ENCODE results near the gene CD44.

The CD44 gene

DNA sequence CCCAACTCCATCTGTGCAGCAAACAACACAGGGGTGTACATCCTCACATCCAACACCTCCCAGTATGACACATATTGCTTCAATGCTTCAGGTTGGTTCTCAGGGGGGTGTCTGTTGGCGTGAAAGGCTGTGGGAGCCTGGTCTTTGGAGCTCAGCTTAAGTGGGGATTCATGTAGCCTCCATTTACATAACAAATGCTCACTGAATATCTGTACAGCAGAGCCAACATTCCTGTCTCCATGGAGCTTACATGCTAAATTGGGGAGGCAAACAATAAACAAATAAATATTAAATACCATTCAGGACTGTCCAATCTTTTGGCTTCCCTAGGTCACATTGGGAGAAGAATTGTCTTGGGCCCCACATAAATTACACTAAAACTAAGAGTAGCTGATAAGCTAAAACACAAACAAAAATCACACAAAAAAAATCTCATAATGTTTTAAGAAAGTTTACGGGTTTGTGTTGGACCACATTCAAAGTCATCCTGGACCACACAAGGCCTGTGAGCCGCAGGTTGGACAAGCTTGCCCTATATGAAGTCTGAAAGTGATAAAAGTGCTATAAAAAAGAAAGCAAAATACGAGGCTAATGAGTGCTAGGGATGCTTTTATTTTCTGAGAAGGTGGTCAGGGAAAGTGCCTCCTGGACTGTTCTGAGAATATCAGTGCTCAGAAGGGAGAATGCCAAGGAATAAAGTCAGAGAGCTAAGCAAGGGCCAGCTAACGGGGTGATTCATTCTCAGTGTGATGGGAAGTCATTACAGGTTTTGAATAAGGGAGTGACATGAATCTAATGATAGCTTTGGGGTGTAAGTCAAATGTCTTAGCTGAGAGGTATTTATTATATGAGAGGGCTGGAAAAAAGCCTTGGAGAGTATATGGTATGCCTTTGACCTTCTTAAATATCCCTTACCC, 41.6 kb downstream of the CD44 start:
- no peak for TF ChIP-seq CTCF (IDR thresholded peaks at IDR 0.05; ENCODE audit: low read depth, low read length, missing control alignments)
- DNase-seq (ENCODE audit: low read depth), result no peak
- no peak overlapping the region for H3K4me3 ChIP-seq (ENCODE audit: low read depth, low read length)

GRCh38 chr11:35182317-35182939, 43.5 kb downstream of the CD44 start:
- DNase-seq (ENCODE audit: low read depth), result no peak

DNA sequence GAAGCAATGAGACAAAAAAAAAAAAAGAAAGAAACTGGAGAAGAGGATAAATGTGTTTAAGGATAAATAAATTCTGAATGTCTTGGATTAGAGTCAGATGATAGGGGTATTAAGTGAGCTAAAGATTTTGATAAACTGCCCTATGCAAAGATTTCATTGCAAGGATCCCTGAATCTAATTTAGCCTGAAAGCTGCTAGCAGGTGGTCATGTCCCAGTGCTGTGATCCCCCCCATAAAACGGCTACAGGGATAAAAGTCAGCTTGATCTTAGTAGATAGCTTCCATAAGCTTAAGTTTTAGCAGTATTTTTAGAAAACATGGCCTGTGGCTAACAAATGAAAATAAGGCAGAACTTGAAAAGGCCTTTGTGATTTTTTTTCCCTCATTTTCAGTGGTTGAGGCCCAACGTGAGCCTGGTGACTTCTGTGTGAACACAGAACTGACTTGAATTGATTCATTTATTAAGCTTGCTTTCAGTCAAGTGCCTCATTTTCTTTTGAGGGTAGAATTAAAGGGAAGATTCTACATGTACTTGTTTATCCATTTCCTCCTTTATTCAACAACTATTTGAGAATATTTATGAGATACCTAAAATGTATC, 44.5 kb downstream of the CD44 start:
- no peak for TF ChIP-seq CTCF (IDR thresholded peaks at IDR 0.05; ENCODE audit: low read depth, low read length, missing control alignments)
- H3K4me3 ChIP-seq (ENCODE audit: low read depth, low read length), result no peak overlapping the region
- no peak for DNase-seq (ENCODE audit: low read depth)

More at GRCh38 chr11:35182317-35182939, 43.5 kb downstream of the CD44 start:
- no peak for TF ChIP-seq CTCF (IDR thresholded peaks at IDR 0.05; ENCODE audit: low read depth, low read length, missing control alignments)
- H3K4me3 ChIP-seq (ENCODE audit: low read depth, low read length), result no peak overlapping the region

DNA sequence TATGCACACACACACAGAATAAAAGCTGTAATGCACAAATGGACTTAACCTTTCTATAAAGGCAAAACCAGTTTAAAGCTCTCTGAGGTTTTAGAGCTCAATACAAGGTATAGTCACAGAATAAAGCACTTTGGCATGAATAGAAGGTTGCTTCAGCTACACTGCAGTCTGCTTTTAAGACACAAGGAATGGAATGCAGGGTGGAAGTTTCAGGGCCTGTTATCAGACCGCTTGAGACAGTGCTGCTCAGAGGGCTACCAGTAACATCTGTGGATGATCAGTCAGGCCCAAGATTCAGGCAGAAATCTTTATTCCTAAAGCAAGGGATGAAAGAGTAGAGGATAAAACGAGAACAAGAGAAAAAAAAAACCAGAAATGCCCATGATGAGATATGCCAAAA, 46.7 kb downstream of the CD44 start:
- no peak for DNase-seq (ENCODE audit: low read depth)
- H3K4me3 ChIP-seq (ENCODE audit: low read depth, low read length), result no peak overlapping the region
- TF ChIP-seq CTCF (IDR thresholded peaks at IDR 0.05; ENCODE audit: low read depth, low read length, missing control alignments), result no peak

DNA sequence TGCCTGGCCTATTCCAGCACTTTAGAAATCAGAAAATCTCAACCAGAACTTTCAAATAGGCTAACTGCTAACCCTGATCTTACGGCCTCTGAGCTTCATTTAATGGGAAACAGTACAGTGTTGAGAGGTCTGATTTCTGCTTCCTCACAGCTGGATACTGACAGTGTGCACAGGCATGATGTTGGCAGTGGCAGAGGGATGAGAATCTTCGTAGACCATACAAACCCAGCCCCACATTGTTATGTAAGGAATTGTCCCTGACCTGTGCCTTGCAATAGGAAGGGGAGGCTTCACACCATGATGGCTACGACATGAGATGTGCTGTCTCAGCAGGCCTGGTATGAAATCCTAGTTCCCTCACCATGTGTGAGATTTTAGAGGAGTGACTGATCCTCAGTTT, 49.0 kb downstream of the CD44 start:
- TF ChIP-seq CTCF (IDR thresholded peaks at IDR 0.05; ENCODE audit: low read depth, low read length, missing control alignments), result no peak
- no peak overlapping the region for H3K4me3 ChIP-seq (ENCODE audit: low read depth, low read length)
- no peak for DNase-seq (ENCODE audit: low read depth)

DNA sequence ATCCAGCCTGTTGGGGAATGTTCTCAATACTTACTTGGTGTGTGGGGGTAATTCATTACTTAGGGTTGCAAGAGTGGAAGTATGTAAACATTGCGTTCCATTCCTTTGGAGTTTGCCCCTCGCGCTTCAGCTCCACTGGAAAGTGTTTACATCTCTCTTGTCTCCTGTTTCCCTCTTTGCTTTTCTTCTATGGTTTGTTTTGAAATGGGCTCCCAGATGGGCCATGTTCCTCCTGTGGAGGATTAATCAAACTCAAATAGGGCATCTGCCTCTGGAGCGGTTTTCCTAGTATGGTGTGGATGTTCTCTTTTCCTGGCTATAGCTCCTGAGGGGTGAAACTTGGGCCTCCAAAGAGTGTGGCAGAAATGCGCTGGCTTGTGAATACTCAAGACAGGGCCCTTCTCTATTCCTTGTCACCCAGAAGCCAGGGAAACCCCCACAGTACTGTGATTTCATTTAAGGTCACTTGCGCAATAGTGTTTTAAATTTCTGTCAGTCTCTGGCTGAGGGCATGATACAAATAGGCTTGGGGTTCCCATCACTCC, 51.9 kb downstream of the CD44 start:
- TF ChIP-seq CTCF (IDR thresholded peaks at IDR 0.05; ENCODE audit: low read depth, low read length, missing control alignments), result no peak
- H3K4me3 ChIP-seq (ENCODE audit: low read depth, low read length), result no peak overlapping the region
- DNase-seq (ENCODE audit: low read depth), result no peak
